ENCODE data around the gene BCLAF1.

Gene BCLAF1

DNA sequence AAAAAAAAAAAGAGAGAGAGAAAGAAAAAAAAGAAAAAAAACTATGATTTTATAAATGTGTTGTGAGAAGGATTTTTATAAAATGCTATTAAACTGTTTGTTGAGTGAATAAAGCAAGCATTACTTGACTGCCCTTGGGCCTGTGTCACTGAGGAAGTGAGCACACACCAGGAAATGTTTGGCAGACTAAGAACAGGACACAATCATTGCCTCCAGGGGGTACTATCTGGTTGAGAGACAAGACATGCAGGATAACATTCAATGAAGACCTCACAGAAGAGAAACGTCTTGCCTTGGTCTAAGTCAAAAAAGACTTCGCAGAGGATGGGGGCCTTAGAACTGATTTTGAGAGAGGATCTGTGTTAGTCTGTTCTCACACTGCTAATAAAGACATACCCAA is 80.2 kb downstream of the BCLAF1 start:
- in situ Hi-C loops (cut with MboI; ENCODE audit: low sequenced_read_pairs): no loop called here

DNA sequence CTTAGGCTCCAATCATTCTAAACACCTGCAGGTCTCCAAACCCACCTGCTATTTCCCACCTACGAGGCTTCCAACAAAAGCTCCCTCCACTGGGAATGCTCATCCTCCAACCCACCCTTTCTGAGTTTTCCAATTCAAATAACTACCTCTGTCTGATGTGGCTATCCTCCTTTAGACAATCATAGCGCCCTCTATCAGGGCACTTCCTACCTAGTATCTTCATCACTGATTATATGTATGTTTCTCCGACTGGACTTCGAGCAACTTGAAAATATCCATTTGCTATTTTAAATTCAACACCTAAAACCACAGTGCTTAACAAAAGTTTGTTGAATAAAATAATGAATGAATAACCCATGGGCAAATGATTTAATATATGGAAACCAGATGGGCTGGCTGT is 80.9 kb downstream of the BCLAF1 start:
- in situ Hi-C loops (cut with MboI; ENCODE audit: low sequenced_read_pairs): no loop called here

All from hTERT RPE-1 (cell line).